A549 (cell line): ENCODE results near the gene OTUD7B.

ENCODE experiments used
- POLR2A ChIP-seq: IDR thresholded peaks from 2 replicates; pipeline ENCODE4 v1.6.1; 2012; ENCODE audit warnings: mild to moderate bottlenecking, low read length
- TF ChIP-seq, protein P1 (sequence below): fragments of >200 bp; sonication (Bioruptor Twin); formaldehyde crosslinking; IDR thresholded peaks from 3 replicates; pipeline ENCODE4 v1.5.1; 2016
- TF ChIP-seq, protein P2 (sequence below): fragments of 200-600 bp; sonication (generic); IDR thresholded peaks from 2 replicates; pipeline ENCODE4 v1.6.1; 2016; ENCODE audit warnings: antibody characterized with exemption, mild to moderate bottlenecking, moderate library complexity

DNA sequence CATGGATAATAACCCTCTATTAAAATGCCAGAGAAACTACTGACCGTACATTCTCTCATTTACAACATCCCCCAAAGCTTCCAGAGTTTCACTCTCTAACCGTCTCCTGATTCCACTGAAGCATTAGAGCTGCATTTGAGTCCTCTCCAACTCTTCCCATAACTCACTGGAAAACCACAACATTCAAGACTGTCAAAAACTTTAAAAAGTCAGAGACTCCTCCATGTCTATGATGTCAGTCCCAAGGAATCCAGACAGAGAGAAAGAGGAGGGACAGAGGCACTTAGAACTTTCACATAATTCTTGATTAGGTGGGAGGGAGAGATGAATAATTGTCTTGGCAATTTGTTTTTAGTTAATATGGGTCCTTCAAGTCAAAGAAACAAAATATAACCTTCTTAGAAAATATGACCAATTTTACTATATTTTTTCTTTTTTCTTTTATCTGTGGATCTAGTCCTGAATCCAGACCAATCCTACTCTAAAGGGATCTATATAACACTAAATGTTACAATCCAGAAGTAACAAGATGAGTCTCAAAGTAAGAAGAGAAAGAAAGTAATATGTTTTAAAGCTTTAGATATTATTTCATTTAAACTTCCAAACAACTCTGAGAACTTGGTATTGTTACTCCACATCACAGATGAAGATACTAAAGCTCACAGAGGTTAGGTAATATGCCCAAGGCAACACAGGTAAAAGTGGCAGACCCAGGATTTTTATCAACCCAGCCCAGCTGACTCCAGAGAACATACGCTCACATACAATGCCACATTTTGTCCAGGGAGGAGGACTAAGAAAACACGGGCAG is 23.8 kb downstream of the OTUD7B start:
- TF ChIP-seq, protein P1, sequence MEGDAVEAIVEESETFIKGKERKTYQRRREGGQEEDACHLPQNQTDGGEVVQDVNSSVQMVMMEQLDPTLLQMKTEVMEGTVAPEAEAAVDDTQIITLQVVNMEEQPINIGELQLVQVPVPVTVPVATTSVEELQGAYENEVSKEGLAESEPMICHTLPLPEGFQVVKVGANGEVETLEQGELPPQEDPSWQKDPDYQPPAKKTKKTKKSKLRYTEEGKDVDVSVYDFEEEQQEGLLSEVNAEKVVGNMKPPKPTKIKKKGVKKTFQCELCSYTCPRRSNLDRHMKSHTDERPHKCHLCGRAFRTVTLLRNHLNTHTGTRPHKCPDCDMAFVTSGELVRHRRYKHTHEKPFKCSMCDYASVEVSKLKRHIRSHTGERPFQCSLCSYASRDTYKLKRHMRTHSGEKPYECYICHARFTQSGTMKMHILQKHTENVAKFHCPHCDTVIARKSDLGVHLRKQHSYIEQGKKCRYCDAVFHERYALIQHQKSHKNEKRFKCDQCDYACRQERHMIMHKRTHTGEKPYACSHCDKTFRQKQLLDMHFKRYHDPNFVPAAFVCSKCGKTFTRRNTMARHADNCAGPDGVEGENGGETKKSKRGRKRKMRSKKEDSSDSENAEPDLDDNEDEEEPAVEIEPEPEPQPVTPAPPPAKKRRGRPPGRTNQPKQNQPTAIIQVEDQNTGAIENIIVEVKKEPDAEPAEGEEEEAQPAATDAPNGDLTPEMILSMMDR, result no peak
- TF ChIP-seq, protein P2, sequence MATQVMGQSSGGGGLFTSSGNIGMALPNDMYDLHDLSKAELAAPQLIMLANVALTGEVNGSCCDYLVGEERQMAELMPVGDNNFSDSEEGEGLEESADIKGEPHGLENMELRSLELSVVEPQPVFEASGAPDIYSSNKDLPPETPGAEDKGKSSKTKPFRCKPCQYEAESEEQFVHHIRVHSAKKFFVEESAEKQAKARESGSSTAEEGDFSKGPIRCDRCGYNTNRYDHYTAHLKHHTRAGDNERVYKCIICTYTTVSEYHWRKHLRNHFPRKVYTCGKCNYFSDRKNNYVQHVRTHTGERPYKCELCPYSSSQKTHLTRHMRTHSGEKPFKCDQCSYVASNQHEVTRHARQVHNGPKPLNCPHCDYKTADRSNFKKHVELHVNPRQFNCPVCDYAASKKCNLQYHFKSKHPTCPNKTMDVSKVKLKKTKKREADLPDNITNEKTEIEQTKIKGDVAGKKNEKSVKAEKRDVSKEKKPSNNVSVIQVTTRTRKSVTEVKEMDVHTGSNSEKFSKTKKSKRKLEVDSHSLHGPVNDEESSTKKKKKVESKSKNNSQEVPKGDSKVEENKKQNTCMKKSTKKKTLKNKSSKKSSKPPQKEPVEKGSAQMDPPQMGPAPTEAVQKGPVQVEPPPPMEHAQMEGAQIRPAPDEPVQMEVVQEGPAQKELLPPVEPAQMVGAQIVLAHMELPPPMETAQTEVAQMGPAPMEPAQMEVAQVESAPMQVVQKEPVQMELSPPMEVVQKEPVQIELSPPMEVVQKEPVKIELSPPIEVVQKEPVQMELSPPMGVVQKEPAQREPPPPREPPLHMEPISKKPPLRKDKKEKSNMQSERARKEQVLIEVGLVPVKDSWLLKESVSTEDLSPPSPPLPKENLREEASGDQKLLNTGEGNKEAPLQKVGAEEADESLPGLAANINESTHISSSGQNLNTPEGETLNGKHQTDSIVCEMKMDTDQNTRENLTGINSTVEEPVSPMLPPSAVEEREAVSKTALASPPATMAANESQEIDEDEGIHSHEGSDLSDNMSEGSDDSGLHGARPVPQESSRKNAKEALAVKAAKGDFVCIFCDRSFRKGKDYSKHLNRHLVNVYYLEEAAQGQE, result no peak
- no peak for TF ChIP-seq POLR2A
